H9 (cell line): Measurements from ENCODE around the gene AREG. TPM values are rescaled to one million over a fixed set of nuclear protein-coding genes. Genes with fewer than 3 reads are reported as not detected.

ENCODE experiments used
- DNase-seq: peaks from one replicate; pipeline ENCODE4 v3.0.0-alpha.2; 2017
- H2AFZ ChIP-seq: one replicate; pipeline ENCODE4 v1.6.1; 2013; ENCODE audit warnings: mild to moderate bottlenecking, low read length, control low read depth, moderate library complexity
- H2AK5ac ChIP-seq: 2 replicates; pipeline ENCODE4 v1.6.1; 2013; ENCODE audit warnings: low read length, control low read depth, mixed read lengths; ENCODE audit not compliant: insufficient read length
- H2BK120ac ChIP-seq: one replicate; pipeline ENCODE4 v1.6.1; 2013; ENCODE audit warnings: low read depth, mild to moderate bottlenecking, low read length, control low read depth, inconsistent platforms; ENCODE audit not compliant: poor library complexity, severe bottlenecking
- H2BK12ac ChIP-seq: 2 replicates; pipeline ENCODE4 v1.6.1; 2013; ENCODE audit warnings: low read length, control low read depth, mixed read lengths, low read depth; ENCODE audit not compliant: insufficient read length
- H2BK15ac ChIP-seq: 2 replicates; pipeline ENCODE4 v1.6.1; 2013; ENCODE audit warnings: low read depth, low read length, control low read depth
- H2BK20ac ChIP-seq: one replicate; pipeline ENCODE4 v1.6.1; 2013; ENCODE audit warnings: low read depth, mild to moderate bottlenecking, low read length, control low read depth, inconsistent platforms; ENCODE audit not compliant: poor library complexity, severe bottlenecking
- H2BK5ac ChIP-seq: 2 replicates; pipeline ENCODE4 v1.6.1; 2013; ENCODE audit warnings: low read length, control low read depth, mixed read lengths; ENCODE audit not compliant: insufficient read length
- H3K14ac ChIP-seq: 2 replicates; pipeline ENCODE4 v1.6.1; 2013; ENCODE audit warnings: low read length, control low read depth; ENCODE audit not compliant: insufficient read depth
- H3K18ac ChIP-seq: 2 replicates; pipeline ENCODE4 v1.6.1; 2013; ENCODE audit warnings: low read depth, mild to moderate bottlenecking, mixed read lengths, low read length, control low read depth; ENCODE audit not compliant: insufficient read length
- H3K23ac ChIP-seq: 2 replicates; pipeline ENCODE4 v1.6.1; 2013; ENCODE audit warnings: low read length, control low read depth, mixed read lengths, low read depth; ENCODE audit not compliant: insufficient read length
- H3K23me2 ChIP-seq: 2 replicates; pipeline ENCODE4 v1.6.1; 2013; ENCODE audit warnings: low read depth, mild to moderate bottlenecking, mixed read lengths, low read length, control low read depth; ENCODE audit not compliant: insufficient read length, poor library complexity, severe bottlenecking
- H3K27ac ChIP-seq: 2 replicates; pipeline ENCODE4 v1.5.1; 2013; ENCODE audit warnings: low read length, control low read depth, mixed read lengths, low read depth; ENCODE audit not compliant: insufficient read length
- H3K27me3 ChIP-seq: 2 replicates; pipeline ENCODE4 v1.6.1; 2013; ENCODE audit warnings: low read length, control low read depth, inconsistent platforms; ENCODE audit not compliant: insufficient read depth
- H3K4ac ChIP-seq: 2 replicates; pipeline ENCODE4 v1.6.1; 2013; ENCODE audit warnings: low read depth, mild to moderate bottlenecking, control low read depth, inconsistent platforms, low read length, moderate library complexity
- H3K4me1 ChIP-seq: 2 replicates; pipeline ENCODE4 v1.6.1; 2013; ENCODE audit warnings: low read length, control low read depth, inconsistent platforms; ENCODE audit not compliant: insufficient read depth
- H3K4me2 ChIP-seq: 2 replicates; pipeline ENCODE4 v1.6.1; 2013; ENCODE audit warnings: low read length, control low read depth, mixed read lengths; ENCODE audit not compliant: insufficient read length, insufficient read depth
- H3K56ac ChIP-seq: 2 replicates; pipeline ENCODE4 v1.6.1; 2013; ENCODE audit warnings: low read depth, mild to moderate bottlenecking, mixed read lengths, low read length, control low read depth; ENCODE audit not compliant: insufficient read length
- H3K79me1 ChIP-seq: 2 replicates; pipeline ENCODE4 v1.6.1; 2013; ENCODE audit warnings: low read depth, mild to moderate bottlenecking, moderate library complexity, low read length, control low read depth, inconsistent platforms; ENCODE audit not compliant: insufficient read depth, poor library complexity, severe bottlenecking
- H3K79me2 ChIP-seq: 2 replicates; pipeline ENCODE4 v1.6.1; 2013; ENCODE audit warnings: low read length, control low read depth, inconsistent platforms; ENCODE audit not compliant: insufficient read depth
- H3K9ac ChIP-seq: 2 replicates; pipeline ENCODE4 v1.6.1; 2013; ENCODE audit warnings: low read length, control low read depth, mixed read lengths; ENCODE audit not compliant: insufficient read length; ENCODE audit errors: extremely low read depth
- H3K9me3 ChIP-seq: one replicate; pipeline ENCODE4 v1.6.1; 2013; ENCODE audit warnings: low read depth, low read length, inconsistent platforms; ENCODE audit not compliant: control insufficient read depth
- H3T11ph ChIP-seq: one replicate; pipeline ENCODE4 v1.6.1; 2013; ENCODE audit warnings: mild to moderate bottlenecking, low read length, control low read depth, inconsistent platforms
- H4K20me1 ChIP-seq: one replicate; pipeline ENCODE4 v1.6.1; 2013; ENCODE audit not compliant: control insufficient read depth, insufficient read length, insufficient read depth
- H4K5ac ChIP-seq: 2 replicates; pipeline ENCODE4 v1.6.1; 2013; ENCODE audit warnings: low read depth, mild to moderate bottlenecking, mixed read lengths, low read length, control low read depth; ENCODE audit not compliant: insufficient read length
- H4K8ac ChIP-seq: replicated peaks from 2 replicates; pipeline ENCODE4 v1.6.1; 2013; ENCODE audit warnings: low read length, control low read depth, mixed read lengths, low read depth; ENCODE audit not compliant: insufficient read length
- H4K91ac ChIP-seq: 2 replicates; pipeline ENCODE4 v1.6.1; 2013; ENCODE audit warnings: low read depth, mild to moderate bottlenecking, moderate library complexity, mixed read lengths, low read length, control low read depth; ENCODE audit not compliant: insufficient read length
- H3K27ac Mint-ChIP-seq, 3 experiments: 2 replicates in 2 of 3; 3 replicates in 1 of 3; pipeline ENCODE4 v1.8.0; 2020 to 2021; ENCODE audit warnings: mixed read lengths in 3 of 3, mild to moderate bottlenecking in 1 of 3, moderate library complexity in 1 of 3
- H3K27me3 Mint-ChIP-seq: 2 replicates; pipeline ENCODE4 v1.8.0; 2021; ENCODE audit warnings: low read depth, mild to moderate bottlenecking, moderate library complexity, mixed read lengths
- H3K36me3 Mint-ChIP-seq, 3 experiments: 2 replicates in 2 of 3; 3 replicates in 1 of 3; pipeline ENCODE4 v1.8.0; 2020 to 2021; ENCODE audit warnings: low read depth in 3 of 3, mixed read lengths in 3 of 3; ENCODE audit not compliant: insufficient read depth in 1 of 3
- H3K4me1 Mint-ChIP-seq, 2 experiments: 2 replicates each; pipeline ENCODE4 v1.8.0; 2020; ENCODE audit warnings: mixed read lengths in 2 of 2
- H3K4me3 Mint-ChIP-seq, 2 experiments: 2 replicates in 1 of 2; 3 replicates in 1 of 2; pipeline ENCODE4 v1.8.0; 2020 to 2021; ENCODE audit warnings: mild to moderate bottlenecking in 2 of 2, mixed read lengths in 2 of 2, moderate library complexity in 1 of 2
- H3K9me3 Mint-ChIP-seq, 2 experiments: 2 replicates in 1 of 2; 3 replicates in 1 of 2; pipeline ENCODE4 v1.8.0; 2020; ENCODE audit warnings: mild to moderate bottlenecking in 2 of 2, mixed read lengths in 2 of 2, moderate library complexity in 1 of 2
- WGBS: extraction: QIAGEN DNeasy Blood & Tissue Kit; methylation state at CpG from one replicate; pipeline ENCODE4 v1.1.7; 2013; ENCODE audit warnings: missing lambda C conversion rate, low lambda C conversion rate, mixed read lengths; ENCODE audit not compliant: insufficient read length; ENCODE audit errors: extremely low coverage; 5-methylcytosine and 5-hydroxymethylcytosine counted together
- total RNA-seq: library from RNA; stranded (reverse); gene quantifications from 2 replicates; pipeline ENCODE4 v1.2.1, GENCODE V29; 2021
- TF ChIP-seq, protein P1 (sequence below): fragments of 200-600 bp; sonication (generic); conservative IDR thresholded peaks from 3 replicates; pipeline ENCODE4 v1.8.0; 2021; ENCODE audit warnings: antibody characterized with exemption, mild to moderate bottlenecking

Gene AREG
- total RNA-seq, 1 experiment from 2014 or later, result 0.28 TPM

- no peaks in the 10 kb centered on the region for H3K27me3 ChIP-seq
- H3K9me3 Mint-ChIP-seq, result no peaks in the 10 kb centered on the region
- no peak overlapping the region for H3K4me3 Mint-ChIP-seq
Measured at GRCh38 chr4:74487771-74488170, 42.8 kb downstream of the AREG start.

More at GRCh38 chr4:74487771-74488170, 42.8 kb downstream of the AREG start:
- no peaks in the 10 kb centered on the region for H3K9me3 ChIP-seq
- no peak overlapping the region for H3K4me2 ChIP-seq
- no peak overlapping the region for H2BK120ac ChIP-seq
- H2AK5ac ChIP-seq, result no peak overlapping the region
- H4K20me1 ChIP-seq, result no peaks in the 10 kb centered on the region
- H2BK15ac ChIP-seq, result no peak overlapping the region
- no peak overlapping the region for H2AFZ ChIP-seq
- no peak overlapping the region for H4K91ac ChIP-seq
- DNase-seq, result no peak
- H3K79me1 ChIP-seq, result no peaks in the 10 kb centered on the region
- H3K23ac ChIP-seq, result no peak overlapping the region
- H3K56ac ChIP-seq, result no peak overlapping the region
- H3K4me1 ChIP-seq, result no peaks in the 10 kb centered on the region
- no CpG with 5 or more reads among the region's 1 CpG for WGBS
- H3T11ph ChIP-seq, result no peak overlapping the region
- H3K4ac ChIP-seq, result no peak overlapping the region
- no peaks in the 10 kb centered on the region for H3K23me2 ChIP-seq
- H2BK5ac ChIP-seq, result no peak overlapping the region
- TF ChIP-seq, protein P1, sequence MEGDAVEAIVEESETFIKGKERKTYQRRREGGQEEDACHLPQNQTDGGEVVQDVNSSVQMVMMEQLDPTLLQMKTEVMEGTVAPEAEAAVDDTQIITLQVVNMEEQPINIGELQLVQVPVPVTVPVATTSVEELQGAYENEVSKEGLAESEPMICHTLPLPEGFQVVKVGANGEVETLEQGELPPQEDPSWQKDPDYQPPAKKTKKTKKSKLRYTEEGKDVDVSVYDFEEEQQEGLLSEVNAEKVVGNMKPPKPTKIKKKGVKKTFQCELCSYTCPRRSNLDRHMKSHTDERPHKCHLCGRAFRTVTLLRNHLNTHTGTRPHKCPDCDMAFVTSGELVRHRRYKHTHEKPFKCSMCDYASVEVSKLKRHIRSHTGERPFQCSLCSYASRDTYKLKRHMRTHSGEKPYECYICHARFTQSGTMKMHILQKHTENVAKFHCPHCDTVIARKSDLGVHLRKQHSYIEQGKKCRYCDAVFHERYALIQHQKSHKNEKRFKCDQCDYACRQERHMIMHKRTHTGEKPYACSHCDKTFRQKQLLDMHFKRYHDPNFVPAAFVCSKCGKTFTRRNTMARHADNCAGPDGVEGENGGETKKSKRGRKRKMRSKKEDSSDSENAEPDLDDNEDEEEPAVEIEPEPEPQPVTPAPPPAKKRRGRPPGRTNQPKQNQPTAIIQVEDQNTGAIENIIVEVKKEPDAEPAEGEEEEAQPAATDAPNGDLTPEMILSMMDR, result no peak
- H3K27ac Mint-ChIP-seq, result no peak overlapping the region
- H3K9ac ChIP-seq, result no peak overlapping the region
- H3K14ac ChIP-seq, result no peak overlapping the region
- no peaks in the 10 kb centered on the region for H3K36me3 Mint-ChIP-seq
- H3K18ac ChIP-seq, result no peak overlapping the region
- no peak overlapping the region for H2BK20ac ChIP-seq
- no peak overlapping the region for H2BK12ac ChIP-seq
- no peaks in the 10 kb centered on the region for H3K79me2 ChIP-seq
- no peak overlapping the region for H3K27ac ChIP-seq
- H3K27me3 Mint-ChIP-seq, result no peaks in the 10 kb centered on the region
- H4K8ac ChIP-seq, result no peak overlapping the region
- no peak overlapping the region for H4K5ac ChIP-seq
- H3K4me1 Mint-ChIP-seq, result no peaks in the 10 kb centered on the region
